BLaER1 (cell line): ENCODE measurements around the gene MIPOL1.
"Not testable (repeated sequence)": the region's sequence is repeated elsewhere in the genome, so short reads cannot be mapped to it uniquely, and the experiment has no call there.

Source experiments
- H3K27ac ChIP-seq: shearing (Covaris generic); formaldehyde crosslinking; 2 replicates; pipeline ENCODE4 v1.8.1; 2022
- H3K27me3 ChIP-seq: shearing (Covaris generic); formaldehyde crosslinking; 2 replicates; pipeline ENCODE4 v1.8.1; 2022
- H3K36me3 ChIP-seq: shearing (Covaris generic); formaldehyde crosslinking; 2 replicates; pipeline ENCODE4 v1.8.1; 2022
- H3K4me1 ChIP-seq: shearing (Covaris generic); formaldehyde crosslinking; 2 replicates; pipeline ENCODE4 v1.8.1; 2022
- H3K4me2 ChIP-seq: shearing (Covaris generic); formaldehyde crosslinking; 2 replicates; pipeline ENCODE4 v1.8.1; 2022
- H3K4me3 ChIP-seq: shearing (Covaris generic); formaldehyde crosslinking; 2 replicates; pipeline ENCODE4 v1.8.1; 2022
- H3K9ac ChIP-seq: shearing (Covaris generic); formaldehyde crosslinking; 2 replicates; pipeline ENCODE4 v1.8.1; 2022
- H3K9me3 ChIP-seq: shearing (Covaris generic); formaldehyde crosslinking; 2 replicates; pipeline ENCODE4 v1.8.1; 2022
- H4K20me1 ChIP-seq: shearing (Covaris generic); formaldehyde crosslinking; 2 replicates; pipeline ENCODE4 v1.8.1; 2022
- Cebpa-rat ChIP-seq: shearing (Covaris generic); IDR thresholded peaks from 2 replicates; pipeline ENCODE4 v1.8.1; 2022

MIPOL1 gene

GRCh38 chr14:37275963-37276362 is 78.2 kb downstream of the MIPOL1 start:
- no peaks in the 10 kb centered on the region for H4K20me1 ChIP-seq
- H3K9me3 ChIP-seq = no peaks in the 10 kb centered on the region
- no peak for TF ChIP-seq Cebpa-rat
- H3K4me2 ChIP-seq = no peak overlapping the region
- H3K36me3 ChIP-seq = no peaks in the 10 kb centered on the region
- no peaks in the 10 kb centered on the region for H3K27me3 ChIP-seq
- H3K4me1 ChIP-seq = no peaks in the 10 kb centered on the region
- H3K9ac ChIP-seq = no peak overlapping the region
- H3K4me3 ChIP-seq = no peak overlapping the region
- H3K27ac ChIP-seq = no peak overlapping the region

GRCh38 chr14:37278636-37279538 is 81.2 kb downstream of the MIPOL1 start:
- Histone ChIP-seq H3K4me3 (no peak overlapping the region), H4K20me1 (no peaks in the 10 kb centered on the region), H3K9ac (no peak overlapping the region), H3K27me3 (no peaks in the 10 kb centered on the region), H3K9me3 (no peaks in the 10 kb centered on the region), H3K36me3 (no peaks in the 10 kb centered on the region), H3K27ac (no peak overlapping the region), H3K4me1 (no peaks in the 10 kb centered on the region), H3K4me2 (no peak overlapping the region)
- no peak for TF ChIP-seq Cebpa-rat

GRCh38 chr14:37279818-37280217 is 82.1 kb downstream of the MIPOL1 start:
- no peak overlapping the region for H3K27ac ChIP-seq
- no peaks in the 10 kb centered on the region for H4K20me1 ChIP-seq
- TF ChIP-seq Cebpa-rat = no peak
- no peaks in the 10 kb centered on the region for H3K4me1 ChIP-seq
- H3K27me3 ChIP-seq = no peaks in the 10 kb centered on the region
- no peak overlapping the region for H3K4me3 ChIP-seq
- no peak overlapping the region for H3K4me2 ChIP-seq
- no peaks in the 10 kb centered on the region for H3K9me3 ChIP-seq
- H3K36me3 ChIP-seq = no peaks in the 10 kb centered on the region
- no peak overlapping the region for H3K9ac ChIP-seq

- H3K27ac ChIP-seq = no peak overlapping the region
- H3K36me3 ChIP-seq = no peaks in the 10 kb centered on the region
- H3K9ac ChIP-seq = no peak overlapping the region
- TF ChIP-seq Cebpa-rat = no peak
- H3K4me2 ChIP-seq = no peak overlapping the region
- no peaks in the 10 kb centered on the region for H3K9me3 ChIP-seq
- no peak overlapping the region for H3K4me3 ChIP-seq
- H3K27me3 ChIP-seq = no peaks in the 10 kb centered on the region
- no peaks in the 10 kb centered on the region for H3K4me1 ChIP-seq
- H4K20me1 ChIP-seq = no peaks in the 10 kb centered on the region
These were observed 87.0 kb downstream of the MIPOL1 start for GRCh38 chr14:37284760-37285159.

- Histone ChIP-seq H3K9me3 (no peaks in the 10 kb centered on the region), H3K9ac (no peak overlapping the region), H3K4me2 (no peak overlapping the region), H4K20me1 (no peaks in the 10 kb centered on the region), H3K27ac (no peak overlapping the region), H3K27me3 (no peaks in the 10 kb centered on the region), H3K4me1 (no peaks in the 10 kb centered on the region), H3K4me3 (no peak overlapping the region), H3K36me3 (no peaks in the 10 kb centered on the region)
- TF ChIP-seq Cebpa-rat = no peak
These were observed 87.5 kb downstream of the MIPOL1 start for GRCh38 chr14:37285220-37285619.

GRCh38 chr14:37289688-37290087 is 92.0 kb downstream of the MIPOL1 start:
- no peak overlapping the region for H3K9ac ChIP-seq
- no peak overlapping the region for H3K4me2 ChIP-seq
- H3K4me3 ChIP-seq = no peak overlapping the region
- no peaks in the 10 kb centered on the region for H3K27me3 ChIP-seq
- H4K20me1 ChIP-seq = no peaks in the 10 kb centered on the region
- H3K4me1 ChIP-seq = no peaks in the 10 kb centered on the region
- no peak overlapping the region for H3K27ac ChIP-seq
- peaks cover 19% of the 10 kb centered on the region for H3K9me3 ChIP-seq
- H3K36me3 ChIP-seq = no peaks in the 10 kb centered on the region
- no peak for TF ChIP-seq Cebpa-rat

GRCh38 chr14:37295262-37295661 is 97.5 kb downstream of the MIPOL1 start:
- H3K4me3 ChIP-seq, H4K20me1 ChIP-seq, H3K36me3 ChIP-seq, H3K27ac ChIP-seq, H3K4me1 ChIP-seq, H3K4me2 ChIP-seq, H3K9ac ChIP-seq, H3K27me3 ChIP-seq: not testable (repeated sequence)
- H3K9me3 ChIP-seq = peaks cover 19% of the 10 kb centered on the region

- no peaks in the 10 kb centered on the region for H3K9me3 ChIP-seq
- H3K9ac ChIP-seq = no peak overlapping the region
- no peak for TF ChIP-seq Cebpa-rat
- no peaks in the 10 kb centered on the region for H3K4me1 ChIP-seq
- H3K4me2 ChIP-seq = no peak overlapping the region
- H3K4me3 ChIP-seq = no peak overlapping the region
- no peaks in the 10 kb centered on the region for H4K20me1 ChIP-seq
- H3K27ac ChIP-seq = no peak overlapping the region
- no peaks in the 10 kb centered on the region for H3K27me3 ChIP-seq
- H3K36me3 ChIP-seq = no peaks in the 10 kb centered on the region
These were observed 113.5 kb downstream of the MIPOL1 start for GRCh38 chr14:37311252-37311651.

GRCh38 chr14:37318938-37319337 is 121.2 kb downstream of the MIPOL1 start:
- TF ChIP-seq Cebpa-rat = no peak
- no peaks in the 10 kb centered on the region for H3K9me3 ChIP-seq
- H3K4me2 ChIP-seq = no peak overlapping the region
- no peak overlapping the region for H3K27ac ChIP-seq
- no peaks in the 10 kb centered on the region for H3K4me1 ChIP-seq
- no peak overlapping the region for H3K9ac ChIP-seq
- H3K27me3 ChIP-seq = no peaks in the 10 kb centered on the region
- H4K20me1 ChIP-seq = no peaks in the 10 kb centered on the region
- no peaks in the 10 kb centered on the region for H3K36me3 ChIP-seq
- no peak overlapping the region for H3K4me3 ChIP-seq

- Histone ChIP-seq H3K36me3 (no peaks in the 10 kb centered on the region), H3K4me2 (no peak overlapping the region), H3K9me3 (no peaks in the 10 kb centered on the region), H3K27ac (no peak overlapping the region), H3K4me3 (no peak overlapping the region), H3K27me3 (no peaks in the 10 kb centered on the region), H3K4me1 (no peaks in the 10 kb centered on the region), H3K9ac (no peak overlapping the region), H4K20me1 (no peaks in the 10 kb centered on the region)
- TF ChIP-seq Cebpa-rat = no peak
These were observed 122.4 kb downstream of the MIPOL1 start for GRCh38 chr14:37320106-37320505.
